Subcutaneous adipose tissue (tissue), 4 donors: ENCODE data around the gene UTP11. TPM values are rescaled to one million over a fixed set of nuclear protein-coding genes. Genes with fewer than 3 reads are reported as not detected.

Experiments used
- CTCF ChIP-seq: fragments of 450-650 bp; IDR thresholded peaks from one replicate; pipeline ENCODE4 v1.5.1; 2016; ENCODE audit warnings: low read depth, mild to moderate bottlenecking, control low read depth, antibody characterized with exemption, moderate library complexity
- small RNA-seq: library from RNA; depleted of rRNA; stranded (forward); fragments of <200 nt; gene quantifications from one replicate; pipeline ENCODE3, GENCODE V24; 2016
- total RNA-seq, 4 donors: library from RNA; depleted of rRNA; stranded (reverse); fragments of >200 nt; gene quantifications; one replicate each; pipeline ENCODE4 v1.1.0, GENCODE V29; 2016

Gene UTP11
- total RNA-seq, 4 donors from 2014 or later, result 15.1 to 40.4 (median 24.2) TPM

GRCh38 chr1:38068980-38069340, 56.4 kb downstream of the UTP11 start:
- TF ChIP-seq CTCF, result no peak

- no peak for TF ChIP-seq CTCF
Measured at GRCh38 chr1:38071312-38072256, 59.0 kb downstream of the UTP11 start.

- TF ChIP-seq CTCF, result no peak
Measured at GRCh38 chr1:38072858-38073257, 60.3 kb downstream of the UTP11 start.

GRCh38 chr1:38073534-38074301, 61.2 kb downstream of the UTP11 start:
- TF ChIP-seq CTCF, result no peak

GRCh38 chr1:38074302-38074677, 61.8 kb downstream of the UTP11 start:
- TF ChIP-seq CTCF, result no peak

Small RNA genes within 50 kb of the gene (small RNA-seq; reads per million reads assigned to genes)
- gene RNU6-510P, result not detected

Other genes with a start within 250 kb of the UTP11 start
- gene EPHA10, start 247.6 kb upstream of the UTP11 start, total RNA-seq, result not detected
- 1 to 10 TPM in 3 of 4 donors, under 1 TPM in 1; 0.98 to 1.9 (median 1.1) TPM for gene MANEAL, start 218.9 kb upstream of the UTP11 start, total RNA-seq
- gene C1orf122, start 204.9 kb upstream of the UTP11 start, total RNA-seq, result 10 to 100 TPM; 41.9 to 74.2 (median 57.9) TPM
- gene YRDC, start 204.5 kb upstream of the UTP11 start, total RNA-seq, result 10 to 100 TPM in 1 of 4 donors, 1 to 10 TPM in 3; 7.0 to 10.1 (median 7.9) TPM
- 1 to 10 TPM; 5.7 to 6.8 (median 6.5) TPM for gene MTF1, start 153.1 kb upstream of the UTP11 start, total RNA-seq
- gene INPP5B, start 65.7 kb upstream of the UTP11 start, total RNA-seq, result 10 to 100 TPM; 21.4 to 47.5 (median 26.7) TPM
- 10 to 100 TPM; 35.2 to 51.5 (median 48.0) TPM for gene SF3A3, start 22.7 kb upstream of the UTP11 start, total RNA-seq
- 10 to 100 TPM in 2 of 4 donors, 1 to 10 TPM in 2; 8.8 to 14.6 (median 11.9) TPM for gene FHL3, start 7.2 kb upstream of the UTP11 start, total RNA-seq
- not detected for gene POU3F1, start 34.1 kb downstream of the UTP11 start, total RNA-seq